Islet precursor cell (in vitro differentiated cells): ENCODE measurements around the gene B4GALT5.
A peak's percentile ranks its signal among the peaks of the same experiment; 100 is the strongest.
"Not testable (repeated sequence)": the region's sequence is repeated elsewhere in the genome, so short reads cannot be mapped to it uniquely, and the experiment has no call there.

Source experiments
- DNase-seq: peaks from one replicate; pipeline ENCODE4 v3.0.0-alpha.2; 2018

B4GALT5 gene

GRCh38 chr20:49713753-49714712, at the start of gene B4GALT5:
B4GALT5 (minus strand) TSS chr20:49713878; CDS start chr20:49713690, 188 bp downstream.
- DNase-seq, result peak; percentile 91

GRCh38 chr20:49762940-49763766, 49.5 kb upstream of the B4GALT5 start:
- DNase-seq, result peak; percentile 90

GRCh38 chr20:49761888-49762287, 48.2 kb upstream of the B4GALT5 start:
- not testable (repeated sequence) for DNase-seq

GRCh38 chr20:49759266-49759950, 45.7 kb upstream of the B4GALT5 start:
- DNase-seq, result no peak

GRCh38 chr20:49758781-49759180, 45.1 kb upstream of the B4GALT5 start:
- DNase-seq, result no peak

- DNase-seq, result no peak
Measured at GRCh38 chr20:49757597-49757996, 43.9 kb upstream of the B4GALT5 start.

- no peak for DNase-seq
Measured at GRCh38 chr20:49756241-49756640, 42.6 kb upstream of the B4GALT5 start.

GRCh38 chr20:49754596-49754995, 40.9 kb upstream of the B4GALT5 start:
- no peak for DNase-seq

GRCh38 chr20:49753133-49753532, 39.5 kb upstream of the B4GALT5 start:
- DNase-seq, result no peak

GRCh38 chr20:49752201-49752903, 38.7 kb upstream of the B4GALT5 start:
- DNase-seq, result no peak

- DNase-seq, result no peak
Measured at GRCh38 chr20:49751397-49751736, 37.7 kb upstream of the B4GALT5 start.

GRCh38 chr20:49750611-49751396, 37.1 kb upstream of the B4GALT5 start:
- DNase-seq, result no peak

GRCh38 chr20:49749625-49750024, 35.9 kb upstream of the B4GALT5 start:
- no peak for DNase-seq

- DNase-seq, result no peak
Measured at GRCh38 chr20:49748525-49748838, 34.8 kb upstream of the B4GALT5 start.

GRCh38 chr20:49747707-49748524, 34.2 kb upstream of the B4GALT5 start:
- peak; percentile 79 for DNase-seq

- peak; percentile 82 for DNase-seq
Measured at GRCh38 chr20:49742948-49743347, 29.3 kb upstream of the B4GALT5 start.

GRCh38 chr20:49741977-49742376, 28.3 kb upstream of the B4GALT5 start:
- no peak for DNase-seq

GRCh38 chr20:49740807-49741206, 27.1 kb upstream of the B4GALT5 start:
- DNase-seq, result no peak

GRCh38 chr20:49739042-49739441, 25.4 kb upstream of the B4GALT5 start:
- no peak for DNase-seq

- no peak for DNase-seq
Measured at GRCh38 chr20:49737260-49737659, 23.6 kb upstream of the B4GALT5 start.

GRCh38 chr20:49729780-49730179, 16.1 kb upstream of the B4GALT5 start:
- no peak for DNase-seq
